22Rv1 (cell line): ENCODE measurements around the gene SLC4A1.
"Not testable (repeated sequence)": the region's sequence is repeated elsewhere in the genome, so short reads cannot be mapped to it uniquely, and the experiment has no call there.

ENCODE experiments used
- H3K27ac ChIP-seq: fragments of 450-650 bp; 2 replicates; pipeline ENCODE4 v1.5.1; 2017
- ZFX ChIP-seq: fragments of 450-650 bp; IDR thresholded peaks from 2 replicates; pipeline ENCODE4 v1.6.1; 2017; ENCODE audit warnings: antibody characterized with exemption, borderline replicate concordance
- TF ChIP-seq, protein P1 (sequence below): fragments of 450-650 bp; IDR thresholded peaks from 2 replicates; pipeline ENCODE4 v1.5.1; 2017; ENCODE audit warnings: mild to moderate bottlenecking

SLC4A1 gene

DNA sequence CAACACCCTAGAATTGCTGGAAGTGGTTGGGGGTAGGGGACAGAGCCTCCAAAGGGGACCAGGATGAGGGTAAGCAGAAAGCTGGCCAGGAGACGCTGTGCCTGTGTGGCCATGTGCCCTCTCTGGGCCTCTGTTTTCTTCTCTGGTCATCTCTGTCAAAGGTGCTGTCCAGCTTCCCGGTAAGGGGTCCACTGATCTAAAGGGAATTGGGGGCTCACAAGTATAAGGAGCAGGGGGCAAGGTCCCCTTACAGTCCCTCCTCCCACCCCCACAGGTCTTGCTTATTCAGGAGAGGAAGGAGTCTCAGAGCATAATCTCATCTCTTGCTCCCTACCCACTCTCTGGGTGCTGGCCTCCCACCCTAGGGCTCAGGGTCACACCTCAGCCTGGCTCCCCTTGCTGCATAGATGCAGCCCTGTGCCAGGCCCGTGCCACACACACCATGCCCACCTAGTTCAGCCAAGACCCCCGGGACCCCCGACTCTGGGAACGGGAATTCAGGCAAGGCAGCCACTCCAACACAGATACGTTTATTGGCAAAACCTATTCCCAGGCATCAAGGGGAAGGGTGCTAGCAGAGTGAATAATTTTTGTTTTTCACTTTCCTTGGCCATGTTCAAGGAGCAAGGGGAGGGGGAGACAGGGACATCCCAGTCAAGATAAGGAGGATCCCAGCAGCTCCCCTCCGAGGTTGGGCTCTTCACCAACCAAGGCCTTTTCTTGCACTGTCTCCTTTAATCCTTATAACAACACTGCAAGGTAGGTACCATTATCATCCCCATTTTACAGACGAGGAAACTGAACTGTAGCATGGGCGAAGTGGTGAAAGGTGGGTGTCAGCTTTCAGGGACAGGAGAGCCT lies 19.8 kb downstream of the SLC4A1 start:
- TF ChIP-seq, protein P1, sequence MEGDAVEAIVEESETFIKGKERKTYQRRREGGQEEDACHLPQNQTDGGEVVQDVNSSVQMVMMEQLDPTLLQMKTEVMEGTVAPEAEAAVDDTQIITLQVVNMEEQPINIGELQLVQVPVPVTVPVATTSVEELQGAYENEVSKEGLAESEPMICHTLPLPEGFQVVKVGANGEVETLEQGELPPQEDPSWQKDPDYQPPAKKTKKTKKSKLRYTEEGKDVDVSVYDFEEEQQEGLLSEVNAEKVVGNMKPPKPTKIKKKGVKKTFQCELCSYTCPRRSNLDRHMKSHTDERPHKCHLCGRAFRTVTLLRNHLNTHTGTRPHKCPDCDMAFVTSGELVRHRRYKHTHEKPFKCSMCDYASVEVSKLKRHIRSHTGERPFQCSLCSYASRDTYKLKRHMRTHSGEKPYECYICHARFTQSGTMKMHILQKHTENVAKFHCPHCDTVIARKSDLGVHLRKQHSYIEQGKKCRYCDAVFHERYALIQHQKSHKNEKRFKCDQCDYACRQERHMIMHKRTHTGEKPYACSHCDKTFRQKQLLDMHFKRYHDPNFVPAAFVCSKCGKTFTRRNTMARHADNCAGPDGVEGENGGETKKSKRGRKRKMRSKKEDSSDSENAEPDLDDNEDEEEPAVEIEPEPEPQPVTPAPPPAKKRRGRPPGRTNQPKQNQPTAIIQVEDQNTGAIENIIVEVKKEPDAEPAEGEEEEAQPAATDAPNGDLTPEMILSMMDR, result no peak
- no peak for TF ChIP-seq ZFX
- no peak overlapping the region for H3K27ac ChIP-seq

DNA sequence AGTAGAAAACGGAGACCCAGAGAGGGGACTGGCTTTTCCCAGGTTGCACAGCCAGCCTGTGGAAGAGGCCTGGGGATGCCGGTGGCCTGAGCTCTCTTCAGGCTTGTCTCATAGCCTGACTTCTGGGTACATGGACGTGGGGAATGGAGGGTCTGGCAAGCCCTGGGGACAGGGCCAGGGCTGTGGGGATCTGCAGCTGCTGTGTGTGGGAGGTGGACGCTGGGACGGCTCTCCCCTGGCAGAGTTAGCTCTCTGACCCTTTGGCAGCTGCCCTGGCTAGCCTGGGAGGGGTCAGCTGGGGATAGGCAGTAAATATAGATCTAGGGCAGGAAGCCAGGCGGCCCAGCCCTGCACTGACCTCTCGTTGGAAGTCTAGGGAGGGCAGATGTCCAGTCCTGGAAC lies 20.5 kb downstream of the SLC4A1 start:
- TF ChIP-seq, protein P1, result no peak
- no peak for TF ChIP-seq ZFX

DNA sequence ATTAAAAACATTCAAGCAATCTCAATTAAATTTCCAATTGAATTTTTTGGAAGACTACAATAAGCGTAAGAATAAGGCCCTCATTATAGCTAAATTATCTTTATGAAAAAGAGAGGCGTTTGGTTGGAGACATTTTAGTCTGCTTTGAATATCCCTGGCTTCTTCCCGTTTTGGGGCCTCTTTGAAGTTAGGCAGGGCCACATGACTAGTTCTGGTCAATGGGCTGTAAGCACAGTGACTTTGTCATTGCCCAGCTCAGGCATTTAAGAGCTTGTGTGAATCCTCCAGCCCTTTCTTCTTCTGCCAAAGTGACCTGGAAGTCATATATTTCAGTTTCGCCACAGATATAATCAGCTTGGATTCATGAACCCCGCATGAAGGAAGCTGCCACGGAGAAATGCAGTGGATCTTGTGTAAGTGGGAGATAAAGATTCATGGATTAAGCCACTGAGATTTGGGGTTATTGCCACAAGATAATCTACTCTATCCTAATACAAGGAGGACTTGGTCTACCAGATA lies 26.8 kb downstream of the SLC4A1 start:
- TF ChIP-seq, protein P1, result no peak
- TF ChIP-seq ZFX, result no peak

More for the DNA sequence above, 20.5 kb downstream of the SLC4A1 start:
- no peak overlapping the region for H3K27ac ChIP-seq

DNA sequence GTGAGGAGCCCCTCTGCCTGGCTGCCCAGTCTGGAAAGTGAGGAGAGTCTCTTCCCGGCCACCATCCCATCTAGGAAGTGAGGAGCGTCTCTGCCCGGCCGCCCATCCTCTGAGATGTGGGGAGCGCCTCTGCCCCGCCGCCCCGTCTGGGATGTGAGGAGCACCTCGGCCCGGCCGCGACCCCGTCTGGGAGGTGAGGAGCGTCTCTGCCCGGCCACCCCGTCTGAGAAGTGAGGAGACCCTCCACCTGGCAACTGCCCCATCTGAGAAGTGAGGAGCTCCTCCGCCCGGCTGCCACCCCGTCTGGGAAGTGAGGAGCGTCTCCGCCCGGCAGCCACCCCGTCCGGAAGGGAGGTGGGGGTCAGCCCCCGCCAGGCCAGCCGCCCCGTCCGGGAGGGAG lies 30.0 kb downstream of the SLC4A1 start:
- H3K27ac ChIP-seq, result not testable (repeated sequence)

More for the DNA sequence above, 26.8 kb downstream of the SLC4A1 start:
- no peak overlapping the region for H3K27ac ChIP-seq

DNA sequence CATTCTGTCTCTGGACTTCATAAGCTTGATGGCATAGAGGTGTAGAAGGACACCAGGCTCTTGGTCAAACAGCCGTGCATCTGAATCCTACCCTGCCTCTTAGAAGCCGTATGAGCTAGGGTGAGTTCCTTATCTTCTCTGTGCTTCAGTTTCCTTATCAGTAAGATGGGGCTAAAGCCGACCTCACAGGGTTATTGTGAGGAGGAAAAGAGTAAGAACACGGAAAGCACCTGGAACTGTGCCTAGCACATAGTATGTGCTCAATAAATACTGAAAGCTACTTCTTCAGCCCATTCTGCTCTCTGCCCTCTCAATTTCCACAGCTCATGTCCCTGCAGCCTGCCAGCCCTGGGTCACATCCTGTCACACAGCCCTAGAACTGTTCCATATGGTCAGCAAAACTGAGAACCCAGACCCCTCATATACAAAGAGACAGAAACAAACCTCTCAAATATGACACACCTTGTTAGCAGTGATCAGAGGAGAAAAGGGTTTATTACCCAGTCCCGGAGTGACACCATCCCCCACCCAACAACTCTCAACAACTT lies 31.4 kb downstream of the SLC4A1 start:
- H3K27ac ChIP-seq, result no peak overlapping the region
- TF ChIP-seq, protein P1, result no peak
- TF ChIP-seq ZFX, result no peak

DNA sequence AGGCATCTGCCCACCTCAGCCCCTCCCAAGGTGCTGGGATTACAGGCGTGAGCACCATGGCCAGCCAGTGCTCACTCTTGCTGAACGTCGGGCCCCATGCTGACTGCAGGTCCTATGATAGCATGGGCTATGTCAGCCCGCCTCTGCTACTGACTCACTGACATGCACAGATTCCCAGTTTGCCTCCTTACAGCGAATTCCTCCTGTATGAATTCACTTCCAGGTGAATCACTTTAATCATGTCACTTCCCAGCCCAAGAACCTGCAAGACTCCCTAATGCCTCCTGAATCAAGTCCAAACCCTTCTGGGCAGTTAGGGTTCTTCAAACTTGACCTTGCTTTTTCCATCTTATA lies 32.4 kb downstream of the SLC4A1 start:
- no peak for TF ChIP-seq ZFX
- TF ChIP-seq, protein P1, result no peak
- no peak overlapping the region for H3K27ac ChIP-seq

DNA sequence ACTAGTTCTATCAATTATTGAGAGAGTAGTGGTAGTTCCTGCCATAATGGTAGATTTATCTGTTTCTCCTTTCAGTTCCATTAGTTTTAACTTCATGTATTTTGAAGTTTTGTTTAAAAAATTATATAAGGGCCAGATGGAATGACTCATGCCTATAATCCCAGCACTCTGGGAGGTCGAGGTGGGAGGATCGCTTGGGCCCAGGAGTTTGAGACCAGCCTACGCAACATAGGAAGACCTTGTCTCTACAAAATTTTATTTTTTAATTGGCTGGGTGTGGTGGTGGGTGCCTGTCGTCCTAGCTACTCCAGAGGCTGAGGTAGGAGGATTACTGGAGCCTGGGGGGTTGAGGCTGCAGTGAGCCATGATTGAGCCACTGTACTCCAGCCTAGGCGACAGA lies 34.4 kb downstream of the SLC4A1 start:
- H3K27ac ChIP-seq, result no peak overlapping the region
- TF ChIP-seq, protein P1, result no peak
- TF ChIP-seq ZFX, result no peak
